GM23338 (cell line): Measurements from ENCODE around the gene SMCO2. TPM values are rescaled to one million over a fixed set of nuclear protein-coding genes. Genes with fewer than 3 reads are reported as not detected.

Experiments
- ATAC-seq: fragments of 200-7000 bp; cut with Tn5 transposase; 3 replicates; pipeline ENCODE4 v1.9.1; 2020
- DNase-seq: peaks from one replicate; pipeline ENCODE4 v3.0.0-alpha.2; 2015; ENCODE audit warnings: low spot score
- H2AFZ ChIP-seq: fragments of 200-600 bp; sonication (generic); 2 replicates; pipeline ENCODE4 v1.8.0; 2016; ENCODE audit warnings: antibody characterized with exemption, mild to moderate bottlenecking, moderate library complexity
- H3F3A ChIP-seq: fragments of 200-600 bp; sonication (generic); replicated peaks from 2 replicates; pipeline ENCODE4 v1.8.0; 2017; ENCODE audit warnings: antibody characterized with exemption, mixed run types, low read depth
- H3K27ac ChIP-seq: fragments of 200-600 bp; sonication (generic); 2 replicates; pipeline ENCODE4 v1.6.1; 2016; ENCODE audit warnings: low read depth
- H3K27me3 ChIP-seq: fragments of 200-600 bp; sonication (generic); 2 replicates; pipeline ENCODE4 v1.8.0; 2016; ENCODE audit warnings: mild to moderate bottlenecking, mixed run types, moderate library complexity; ENCODE audit not compliant: insufficient read depth
- H3K36me3 ChIP-seq: fragments of 200-600 bp; sonication (generic); 2 replicates; pipeline ENCODE4 v1.8.0; 2016; ENCODE audit warnings: mild to moderate bottlenecking; ENCODE audit not compliant: insufficient read depth
- H3K4me1 ChIP-seq: fragments of 200-600 bp; sonication (generic); 2 replicates; pipeline ENCODE4 v1.8.0; 2016; ENCODE audit warnings: mild to moderate bottlenecking, moderate library complexity; ENCODE audit not compliant: insufficient read depth
- H3K4me2 ChIP-seq: fragments of 200-600 bp; sonication (generic); 2 replicates; pipeline ENCODE4 v1.7.1; 2017; ENCODE audit warnings: mixed run types
- H3K4me3 ChIP-seq: fragments of 200-600 bp; sonication (generic); 2 replicates; pipeline ENCODE4 v1.6.1; 2016; ENCODE audit warnings: mixed run types
- H3K79me2 ChIP-seq: fragments of 200-600 bp; sonication (generic); replicated peaks from 2 replicates; pipeline ENCODE4 v1.8.0; 2017; ENCODE audit warnings: mild to moderate bottlenecking; ENCODE audit not compliant: insufficient read depth
- H3K9me2 ChIP-seq: fragments of 200-600 bp; sonication (generic); 2 replicates; pipeline ENCODE4 v1.8.0; 2017; ENCODE audit not compliant: insufficient read depth
- H4K20me1 ChIP-seq: fragments of 200-600 bp; sonication (generic); replicated peaks from 2 replicates; pipeline ENCODE4 v1.8.0; 2017; ENCODE audit warnings: mild to moderate bottlenecking; ENCODE audit not compliant: insufficient read depth
- H3K27ac Mint-ChIP-seq: 2 replicates; pipeline ENCODE4 v1.8.0; 2020; ENCODE audit warnings: inconsistent platforms, mild to moderate bottlenecking, moderate library complexity, mixed read lengths
- H3K27me3 Mint-ChIP-seq: 3 replicates; pipeline ENCODE4 v1.8.0; 2022; ENCODE audit warnings: low read depth, mild to moderate bottlenecking, moderate library complexity, mixed read lengths, inconsistent platforms; ENCODE audit not compliant: insufficient read depth, poor library complexity
- H3K36me3 Mint-ChIP-seq: 3 replicates; pipeline ENCODE4 v1.8.0; 2021; ENCODE audit warnings: low read depth, mild to moderate bottlenecking, inconsistent platforms, moderate library complexity, mixed read lengths
- H3K4me1 Mint-ChIP-seq: 3 replicates; pipeline ENCODE4 v1.8.0; 2020; ENCODE audit warnings: mild to moderate bottlenecking, inconsistent platforms, mixed read lengths
- H3K4me3 Mint-ChIP-seq: 3 replicates; pipeline ENCODE4 v1.8.0; 2021; ENCODE audit warnings: moderate library complexity, mild to moderate bottlenecking, inconsistent platforms, mixed read lengths
- H3K9me3 Mint-ChIP-seq: 3 replicates; pipeline ENCODE4 v1.8.0; 2020; ENCODE audit warnings: moderate library complexity, mild to moderate bottlenecking, inconsistent platforms, mixed read lengths
- CTCF ChIP-seq, 2 experiments: fragments of 200-600 bp in 1 of 2; sonication (generic) in 1 of 2; conservative IDR thresholded peaks; 2 replicates each; pipeline versions ENCODE4 v1.5.1 to v1.6.1; 2016 to 2017; ENCODE audit warnings: antibody characterized with exemption in 2 of 2, low read depth in 2 of 2, mild to moderate bottlenecking in 2 of 2, moderate library complexity in 1 of 2
- ETS1 ChIP-seq: IDR thresholded peaks from 2 replicates; pipeline ENCODE4 v1.6.1; 2016; ENCODE audit warnings: antibody characterized with exemption
- EZH2 ChIP-seq: fragments of 200-600 bp; sonication (generic); IDR thresholded peaks from one replicate; pipeline ENCODE4 v1.8.0; 2017; ENCODE audit warnings: antibody characterized with exemption, mild to moderate bottlenecking, low read depth; ENCODE audit not compliant: unreplicated experiment
- EZH2phosphoT487 ChIP-seq: fragments of 200-600 bp; sonication (generic); IDR thresholded peaks from one replicate; pipeline ENCODE4 v1.8.1; 2018; ENCODE audit warnings: antibody characterized with exemption; ENCODE audit not compliant: unreplicated experiment
- JUNB ChIP-seq: IDR thresholded peaks from one replicate; pipeline ENCODE4 v1.6.1; 2016; ENCODE audit warnings: antibody characterized with exemption; ENCODE audit not compliant: unreplicated experiment
- NANOG ChIP-seq: IDR thresholded peaks from 2 replicates; pipeline ENCODE4 v1.6.1; 2016; ENCODE audit warnings: antibody characterized with exemption, borderline replicate concordance
- POLR2AphosphoS5 ChIP-seq: IDR thresholded peaks from 2 replicates; pipeline ENCODE4 v1.6.1; 2016; ENCODE audit warnings: antibody characterized with exemption, low read depth
- REST ChIP-seq: IDR thresholded peaks from one replicate; pipeline ENCODE4 v1.6.1; 2018; ENCODE audit warnings: antibody characterized with exemption; ENCODE audit not compliant: unreplicated experiment
- STAT1 ChIP-seq: IDR thresholded peaks from one replicate; pipeline ENCODE4 v1.6.1; 2016; ENCODE audit warnings: antibody characterized with exemption; ENCODE audit not compliant: unreplicated experiment
- ZNF114 ChIP-seq: fragments of 250-450 bp; sonication (Bioruptor Pico); IDR thresholded peaks from 2 replicates; pipeline ENCODE4 v1.5.0; 2020; ENCODE audit warnings: mild to moderate bottlenecking, moderate library complexity
- ZNF331 ChIP-seq: fragments of 250-450 bp; sonication (Bioruptor Pico); IDR thresholded peaks from 2 replicates; pipeline ENCODE4 v1.5.0; 2020; ENCODE audit warnings: low read depth, mild to moderate bottlenecking, moderate library complexity
- polyA plus RNA-seq: library from polyadenylated mRNA; unstranded; fragments of >200 nt; fragmentation: Nextera tagmentation; extraction: Ambion mirVana; gene quantifications from 2 replicates; pipeline ENCODE4 v1.2.1, GENCODE V29; 2016
- total RNA-seq: library from RNA; depleted of rRNA; stranded (reverse); fragments of >200 nt; shearing (Covaris generic); gene quantifications from 2 replicates; pipeline ENCODE4 v1.2.3, GENCODE V29; 2014

Gene SMCO2
- total and polyA plus RNA-seq, 2 experiments from 2014 or later: 0.86 TPM; not detected in 1

- no peak overlapping the region for H3K4me2 ChIP-seq
- H3F3A ChIP-seq: no peaks in the 10 kb centered on the region
- no peak for DNase-seq
- Mint-ChIP-seq H3K27ac (no peak overlapping the region; the same call in 1 of the 2 replicates), H3K27me3 (peaks cover 2% of the 10 kb centered on the region), H3K4me1 (no peaks in the 10 kb centered on the region), H3K36me3 (peaks cover 27% of the 10 kb centered on the region), H3K9me3 (peaks cover 9% of the 10 kb centered on the region), H3K4me3 (no peak overlapping the region)
- H3K9me2 ChIP-seq: no peaks in the 10 kb centered on the region
- H3K36me3 ChIP-seq: peaks cover 1% of the 10 kb centered on the region; the same call in 1 of the 2 replicates
- H3K27me3 ChIP-seq: no peaks in the 10 kb centered on the region
- H3K27ac ChIP-seq: no peak overlapping the region
- H2AFZ ChIP-seq: no peak overlapping the region
- H3K79me2 ChIP-seq: no peaks in the 10 kb centered on the region
- no peaks in the 10 kb centered on the region for H3K4me1 ChIP-seq
- ATAC-seq: no peak
- no peak for TF ChIP-seq NANOG
- no peak for TF ChIP-seq JUNB
- TF ChIP-seq POLR2AphosphoS5: no peak
- no peak for TF ChIP-seq ZNF331
- no peak for TF ChIP-seq ETS1
- no peak for TF ChIP-seq ZNF114 (CRISPR knock-in tag)
- no peak for TF ChIP-seq EZH2phosphoT487
- TF ChIP-seq CTCF (conservative IDR thresholded peaks at IDR 0.05; ENCODE audit: low read depth in 2 of 2): no peak
- no peak for TF ChIP-seq EZH2
- no peak for TF ChIP-seq STAT1
- no peak for TF ChIP-seq REST
- H3K4me3 ChIP-seq: no peak overlapping the region
- no peaks in the 10 kb centered on the region for H4K20me1 ChIP-seq
These were observed 47.5 kb upstream of the SMCO2 start for GRCh38 chr12:27399074-27399473.
